NCI-H2107 treated with DMSO at 0.1 percent for 48 hours (cell line): ENCODE results near the gene RFX4.
A peak's percentile ranks its signal among the peaks of the same experiment; 100 is the strongest.

Experiments
- DNase-seq: peaks from one replicate; lab custom pipeline; 2025; ENCODE audit not compliant: unreplicated experiment; lab: John Stamatoyannopoulos, UW

Gene RFX4

DNA sequence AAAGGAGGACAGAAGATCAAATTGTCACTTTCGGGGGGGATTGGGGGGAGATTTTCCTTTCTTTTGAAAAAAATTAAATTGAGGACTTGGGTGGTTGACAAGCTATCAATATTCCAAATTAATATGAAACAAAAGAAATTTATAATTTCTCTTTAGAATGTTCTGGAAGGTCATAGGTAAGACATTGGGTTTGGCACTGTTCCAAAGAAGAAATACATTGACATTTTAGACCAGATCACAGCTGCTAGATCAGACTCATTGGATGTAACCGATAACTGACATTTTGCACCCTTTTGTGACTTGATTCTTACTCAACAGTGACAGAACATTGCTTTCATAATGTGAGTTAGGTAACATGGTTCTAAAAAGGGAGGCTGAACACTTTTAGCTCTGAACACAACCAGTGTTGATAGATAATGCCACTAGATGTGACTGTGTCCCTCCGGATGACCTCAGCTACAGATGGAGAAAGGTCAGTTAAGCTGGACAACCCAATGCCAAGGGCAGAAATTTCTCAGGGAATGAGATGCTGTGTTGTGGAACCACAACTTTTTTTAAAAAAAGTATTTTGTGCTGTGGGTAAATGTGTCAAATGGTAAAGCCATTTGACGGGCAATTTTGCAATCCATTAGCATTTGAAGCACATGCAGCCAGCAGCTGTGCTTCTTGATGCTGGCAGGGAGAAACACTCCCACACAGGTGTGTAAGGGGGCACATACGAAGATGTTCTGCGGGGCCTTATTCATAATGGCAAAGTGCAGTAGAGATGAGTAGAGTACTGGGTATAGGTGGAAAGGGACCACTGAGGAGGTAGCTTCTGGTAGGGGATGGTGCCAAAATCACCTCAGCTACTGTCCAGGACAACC lies 62.9 kb downstream of the RFX4 start:
- DNase-seq = no peak

DNA sequence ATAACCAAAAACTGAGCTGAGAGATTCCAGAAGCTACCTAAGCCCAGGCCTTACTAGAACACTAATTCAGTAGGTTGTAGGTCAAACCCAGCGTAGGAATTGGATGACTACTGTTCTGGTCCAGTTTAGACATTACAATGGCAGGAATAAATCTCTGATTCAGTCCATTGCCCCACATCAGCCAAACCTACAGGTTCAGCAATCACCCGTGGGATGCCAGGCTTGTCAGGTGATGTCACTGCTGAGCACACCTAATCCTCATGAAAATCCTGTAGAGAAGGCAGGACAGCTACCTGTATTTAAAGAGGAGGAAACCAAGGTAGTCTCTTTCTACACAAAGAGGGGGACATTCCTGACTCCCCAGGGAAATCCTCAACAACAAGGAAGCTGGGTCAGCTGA lies 63.7 kb downstream of the RFX4 start:
- DNase-seq = no peak

GRCh38 chr12:106647793-106648514 lies 65.2 kb downstream of the RFX4 start:
- DNase-seq = no peak

DNA sequence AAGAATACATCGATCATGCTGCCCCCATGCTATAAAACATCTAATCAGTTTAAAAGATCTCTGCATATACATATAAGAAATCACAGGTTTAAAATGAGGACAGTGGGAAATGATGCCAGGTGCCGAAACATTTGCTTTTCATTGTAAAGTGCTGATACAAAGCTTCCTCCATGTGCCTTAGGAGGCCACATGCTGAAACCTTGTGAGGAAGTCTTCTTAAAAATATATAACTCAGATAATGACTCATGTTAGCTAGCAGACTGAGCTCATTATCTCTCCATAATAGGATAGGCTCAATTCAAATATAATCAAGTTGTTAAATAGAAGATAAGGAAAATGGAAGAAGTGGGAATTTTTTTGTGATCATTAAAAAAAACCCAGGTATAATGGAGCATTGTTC lies 65.9 kb downstream of the RFX4 start:
- DNase-seq = no peak

DNA sequence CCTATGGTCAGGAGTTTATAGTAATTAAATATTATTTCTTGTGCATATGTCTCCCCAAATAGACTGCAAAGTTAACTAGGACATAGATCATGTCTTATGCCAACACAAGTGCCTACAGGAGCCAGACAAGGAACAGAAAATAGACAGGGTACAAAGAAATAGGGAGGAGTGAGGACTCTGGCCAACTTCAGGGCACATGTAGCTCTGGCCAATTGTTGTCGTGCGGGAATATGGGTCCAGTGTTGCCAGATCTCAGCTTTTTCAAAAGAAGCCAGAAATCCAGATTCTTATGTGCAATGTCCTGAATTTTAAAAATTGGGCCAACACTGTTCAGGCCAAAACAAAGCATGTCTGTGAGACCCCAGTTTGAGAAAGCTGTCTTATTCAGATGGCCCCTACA lies 68.7 kb downstream of the RFX4 start:
- no peak for DNase-seq

GRCh38 chr12:106652510-106653015 lies 69.8 kb downstream of the RFX4 start:
- DNase-seq = no peak

DNA sequence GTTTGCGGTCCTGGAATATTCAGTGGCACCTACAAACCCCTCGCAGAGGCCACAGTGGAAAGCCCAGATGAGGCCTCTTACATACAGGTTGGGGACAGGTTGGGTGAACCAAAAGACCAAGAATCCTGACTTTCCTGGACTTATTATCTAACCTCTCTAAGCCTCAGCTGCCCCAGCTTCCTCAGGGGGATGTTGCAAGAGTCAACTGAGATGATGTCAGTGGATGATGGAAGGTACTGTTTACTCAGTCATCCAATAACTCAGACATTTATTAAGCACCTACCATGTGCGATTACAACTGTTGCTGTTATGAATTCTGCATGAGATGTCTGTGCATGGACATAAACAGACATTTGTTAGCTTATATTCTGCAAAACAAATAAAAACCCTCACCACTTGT lies 72.8 kb downstream of the RFX4 start:
- DNase-seq = no peak

GRCh38 chr12:106657488-106657887 lies 74.7 kb downstream of the RFX4 start:
- DNase-seq = no peak

DNA sequence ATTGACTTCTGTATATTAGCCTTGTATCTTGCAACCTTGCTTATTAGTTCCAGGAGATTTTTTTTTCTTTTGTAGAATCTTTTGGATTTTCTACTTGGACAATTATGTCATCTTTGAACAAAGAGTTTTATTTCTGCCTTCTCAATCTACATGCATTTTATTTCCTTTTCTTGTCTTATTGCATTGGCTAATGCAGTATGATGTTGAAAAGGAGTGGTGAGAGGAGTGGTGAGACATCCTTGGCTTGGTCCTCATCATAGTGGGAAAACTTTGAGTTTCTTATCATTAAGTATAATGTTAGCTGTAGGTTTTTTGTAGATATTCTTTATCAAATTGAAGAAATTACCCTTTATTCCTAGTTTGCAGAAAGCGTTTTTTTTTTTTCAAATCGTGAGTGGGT lies 80.6 kb downstream of the RFX4 start:
- no peak for DNase-seq

DNA sequence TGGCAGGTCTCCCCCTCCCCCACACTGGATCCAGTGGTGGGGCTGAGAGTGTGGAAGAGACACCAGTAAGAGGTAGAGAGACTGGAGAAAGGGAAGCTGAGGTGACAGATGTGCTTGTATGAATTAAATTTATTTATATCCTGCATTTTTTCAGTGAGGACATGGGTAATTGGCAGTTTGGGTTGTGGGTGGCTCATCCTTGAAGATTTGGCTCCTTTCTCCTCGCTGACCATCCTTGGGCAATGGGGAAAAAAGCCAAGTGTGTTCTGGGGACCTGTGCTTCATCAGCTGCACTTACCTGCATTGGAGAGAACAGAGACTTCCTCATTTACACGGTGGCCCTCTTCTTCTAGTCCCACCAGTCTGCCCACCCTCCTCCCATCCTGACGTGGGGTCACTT lies 86.4 kb downstream of the RFX4 start:
- no peak for DNase-seq

GRCh38 chr12:106670131-106670530 lies 87.3 kb downstream of the RFX4 start:
- no peak for DNase-seq

DNA sequence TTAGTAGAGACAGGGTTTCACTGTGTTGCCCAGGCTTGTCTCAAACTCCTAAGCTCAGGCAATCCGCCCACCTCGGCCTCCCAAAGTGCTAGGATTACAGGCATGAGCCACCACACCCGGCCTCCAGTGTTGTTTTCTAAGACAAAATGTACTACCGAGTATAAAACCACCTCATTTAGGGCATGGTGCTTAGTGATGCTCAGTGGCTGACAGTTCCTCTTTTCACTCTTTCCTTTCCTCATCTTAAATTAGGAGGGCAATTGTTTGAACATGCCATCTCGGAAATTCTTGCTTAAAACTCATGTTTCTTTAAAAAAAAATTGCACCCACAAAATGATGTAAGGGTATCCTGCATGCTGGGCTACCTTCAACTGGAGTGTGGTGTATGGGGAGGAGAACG lies 89.0 kb downstream of the RFX4 start:
- DNase-seq = no peak

- DNase-seq = no peak
These were observed 89.7 kb downstream of the RFX4 start for GRCh38 chr12:106672314-106673025.

DNA sequence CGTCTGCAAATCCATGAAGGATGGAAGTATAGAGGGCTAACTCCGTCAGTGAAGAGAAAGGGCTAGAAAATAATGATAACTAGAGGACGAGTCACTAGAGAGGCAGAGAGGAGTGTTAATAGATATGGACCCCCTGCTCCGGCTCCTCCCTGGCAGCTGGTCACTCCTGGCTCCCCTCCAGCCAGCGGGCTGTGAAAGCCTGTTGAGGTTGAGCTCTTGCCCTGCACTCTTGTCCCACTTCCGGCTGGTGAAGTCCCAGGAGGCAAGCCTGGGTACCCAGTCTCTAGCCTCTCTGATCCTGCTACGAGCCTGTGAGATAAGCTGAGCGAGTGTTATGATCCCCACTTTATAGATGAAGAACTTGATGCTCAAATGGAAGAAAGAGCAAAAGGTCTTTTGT lies 90.3 kb downstream of the RFX4 start:
- peak; percentile 14 for DNase-seq

GRCh38 chr12:106675651-106676435 lies 93.0 kb downstream of the RFX4 start:
- DNase-seq = no peak

DNA sequence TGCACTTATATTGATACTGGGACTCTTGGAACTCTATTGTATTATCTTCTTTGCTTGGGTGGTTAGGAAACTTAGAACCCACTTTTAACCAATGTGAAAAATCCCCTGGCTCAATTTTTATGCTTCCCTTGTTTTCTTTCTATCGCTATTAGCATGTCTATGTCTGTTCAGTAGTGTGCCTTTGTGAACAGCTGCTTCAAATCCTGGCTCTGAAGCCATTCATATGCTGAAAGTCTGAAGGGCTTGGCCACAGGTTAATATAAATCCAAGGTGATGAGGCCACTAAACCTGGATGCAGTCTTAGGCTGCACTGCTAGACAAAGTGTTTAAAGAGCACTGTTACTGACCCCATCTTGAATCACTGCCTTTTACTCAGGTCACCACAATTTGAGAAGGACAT lies 96.8 kb downstream of the RFX4 start:
- DNase-seq = no peak

DNA sequence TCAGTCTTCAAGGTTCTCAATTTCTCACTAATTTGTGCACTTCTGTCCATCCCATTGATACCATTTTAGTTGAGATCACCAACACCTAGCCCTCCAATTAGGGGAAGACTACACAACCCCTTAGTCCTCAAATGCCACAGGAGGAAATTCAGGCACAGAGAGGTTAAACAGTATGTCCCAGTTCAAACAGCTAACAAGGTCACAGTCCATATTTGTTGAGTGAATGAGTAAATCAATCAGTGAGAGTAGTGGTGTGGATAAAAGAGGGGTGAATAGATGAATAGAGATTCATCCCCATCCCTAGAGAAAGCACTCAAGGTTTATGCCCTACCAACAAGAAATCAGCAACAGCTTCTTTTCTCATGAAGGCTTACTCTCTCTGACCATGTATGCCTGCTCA lies 97.5 kb downstream of the RFX4 start:
- DNase-seq = no peak

DNA sequence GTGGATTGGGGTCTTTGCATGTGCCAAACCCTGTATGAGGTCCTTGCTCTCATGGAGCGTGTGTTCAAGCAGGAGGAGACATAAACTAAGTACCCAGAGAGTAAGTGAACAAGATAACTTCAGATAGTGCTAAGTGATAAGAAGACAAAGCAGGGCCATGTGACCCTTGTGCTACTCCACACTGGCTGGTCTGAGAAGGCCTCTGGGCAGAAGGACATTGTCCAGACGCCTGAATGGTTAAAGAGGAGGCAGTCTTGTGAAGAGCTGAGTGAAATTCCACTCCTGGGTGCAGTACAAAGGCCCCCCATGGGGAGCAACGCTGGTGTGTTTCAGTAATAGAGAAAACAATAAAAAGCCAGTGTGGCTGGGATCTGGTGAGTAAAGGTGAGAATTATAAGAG lies 98.4 kb downstream of the RFX4 start:
- DNase-seq = no peak

- no peak for DNase-seq
These were observed 99.9 kb downstream of the RFX4 start for GRCh38 chr12:106682594-106683234.

- DNase-seq = no peak
These were observed 101.7 kb downstream of the RFX4 start for GRCh38 chr12:106684497-106684896.
